AG04450 (cell line): ENCODE results near the gene NAA10. TPM values are rescaled to one million over a fixed set of nuclear protein-coding genes. Genes with fewer than 3 reads are reported as not detected.

ENCODE experiments used
- CTCF ChIA-PET: fragments of 300-600, 350-600 bp; formaldehyde crosslinking; extraction: SDS; loops from one replicate; lab custom pipeline; 2022; ENCODE audit warnings: antibody characterized with exemption, inconsistent platforms; lab: Charles Lee
- POLR2A ChIA-PET: fragments of 350-600 bp; formaldehyde crosslinking; extraction: SDS; loops from one replicate; lab custom pipeline; 2021; ENCODE audit warnings: antibody characterized with exemption, inconsistent platforms; lab: Yijun Ruan, JAX
- DNase-seq: peaks from one replicate; pipeline ENCODE4 v3.0.0-alpha.2; 2011; ENCODE audit warnings: low read depth, low spot score
- H3K27ac ChIP-seq: one replicate; pipeline ENCODE4 v1.5.1; 2012; ENCODE audit warnings: low read depth, low read length, control low read depth
- H3K27me3 ChIP-seq: one replicate; pipeline ENCODE4 v1.6.0; 2012; ENCODE audit warnings: low read length; ENCODE audit not compliant: control insufficient read depth, insufficient read depth
- H3K4me3 ChIP-seq: 2 replicates; pipeline ENCODE4 v1.5.1; 2011; ENCODE audit warnings: mild to moderate bottlenecking, low read depth, low read length, control low read depth
- H3K9me3 ChIP-seq: 2 replicates; pipeline ENCODE4 v1.5.1; 2012; ENCODE audit warnings: low read length; ENCODE audit not compliant: control insufficient read depth, insufficient read depth
- polyA plus RNA-seq: library from polyadenylated mRNA; depleted of rRNA; stranded (reverse); fragments of >200 nt; gene quantifications from 2 replicates; pipeline ENCODE4 v1.2.3, GENCODE V29; 2011
- TF ChIP-seq, protein P1 (sequence below): IDR thresholded peaks from 2 replicates; pipeline ENCODE4 v1.5.1; 2011; ENCODE audit warnings: low read depth, low read length, control low read depth, inconsistent platforms

Gene NAA10
- polyA plus RNA-seq, 1 experiment: 42.9 TPM

DNA sequence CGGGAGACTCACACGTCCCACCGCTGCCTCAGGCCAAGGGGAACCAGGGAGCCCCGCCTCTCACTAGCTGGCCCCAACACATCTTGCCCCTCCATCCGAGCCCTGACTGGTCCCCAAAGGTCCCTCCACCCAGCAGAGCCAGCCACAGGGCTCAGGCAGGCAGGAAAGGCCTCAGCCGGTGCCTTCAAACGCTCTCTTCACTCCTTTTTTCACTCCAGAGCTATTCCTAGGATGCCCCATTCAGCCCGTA lies 7.2 kb downstream of the NAA10 start:
- TF ChIP-seq, protein P1, sequence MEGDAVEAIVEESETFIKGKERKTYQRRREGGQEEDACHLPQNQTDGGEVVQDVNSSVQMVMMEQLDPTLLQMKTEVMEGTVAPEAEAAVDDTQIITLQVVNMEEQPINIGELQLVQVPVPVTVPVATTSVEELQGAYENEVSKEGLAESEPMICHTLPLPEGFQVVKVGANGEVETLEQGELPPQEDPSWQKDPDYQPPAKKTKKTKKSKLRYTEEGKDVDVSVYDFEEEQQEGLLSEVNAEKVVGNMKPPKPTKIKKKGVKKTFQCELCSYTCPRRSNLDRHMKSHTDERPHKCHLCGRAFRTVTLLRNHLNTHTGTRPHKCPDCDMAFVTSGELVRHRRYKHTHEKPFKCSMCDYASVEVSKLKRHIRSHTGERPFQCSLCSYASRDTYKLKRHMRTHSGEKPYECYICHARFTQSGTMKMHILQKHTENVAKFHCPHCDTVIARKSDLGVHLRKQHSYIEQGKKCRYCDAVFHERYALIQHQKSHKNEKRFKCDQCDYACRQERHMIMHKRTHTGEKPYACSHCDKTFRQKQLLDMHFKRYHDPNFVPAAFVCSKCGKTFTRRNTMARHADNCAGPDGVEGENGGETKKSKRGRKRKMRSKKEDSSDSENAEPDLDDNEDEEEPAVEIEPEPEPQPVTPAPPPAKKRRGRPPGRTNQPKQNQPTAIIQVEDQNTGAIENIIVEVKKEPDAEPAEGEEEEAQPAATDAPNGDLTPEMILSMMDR: no peak
- peak overlapping the region; percentile 62 for H3K4me3 ChIP-seq
- peaks cover 2% of the 10 kb centered on the region for H3K27me3 ChIP-seq
- peak overlapping the region; percentile 77 for H3K27ac ChIP-seq
- DNase-seq: no peak
- H3K9me3 ChIP-seq: no peaks in the 10 kb centered on the region
- ChIA-PET POLR2A (no interaction called here), CTCF (interaction anchor here (1.0 to 1.7 kb wide), 2 partner anchors 17 to 164 kb away, joined by 3 to 5 read pairs; partner anchors contain the start of genes PLXNB3 and RENBP)

DNA sequence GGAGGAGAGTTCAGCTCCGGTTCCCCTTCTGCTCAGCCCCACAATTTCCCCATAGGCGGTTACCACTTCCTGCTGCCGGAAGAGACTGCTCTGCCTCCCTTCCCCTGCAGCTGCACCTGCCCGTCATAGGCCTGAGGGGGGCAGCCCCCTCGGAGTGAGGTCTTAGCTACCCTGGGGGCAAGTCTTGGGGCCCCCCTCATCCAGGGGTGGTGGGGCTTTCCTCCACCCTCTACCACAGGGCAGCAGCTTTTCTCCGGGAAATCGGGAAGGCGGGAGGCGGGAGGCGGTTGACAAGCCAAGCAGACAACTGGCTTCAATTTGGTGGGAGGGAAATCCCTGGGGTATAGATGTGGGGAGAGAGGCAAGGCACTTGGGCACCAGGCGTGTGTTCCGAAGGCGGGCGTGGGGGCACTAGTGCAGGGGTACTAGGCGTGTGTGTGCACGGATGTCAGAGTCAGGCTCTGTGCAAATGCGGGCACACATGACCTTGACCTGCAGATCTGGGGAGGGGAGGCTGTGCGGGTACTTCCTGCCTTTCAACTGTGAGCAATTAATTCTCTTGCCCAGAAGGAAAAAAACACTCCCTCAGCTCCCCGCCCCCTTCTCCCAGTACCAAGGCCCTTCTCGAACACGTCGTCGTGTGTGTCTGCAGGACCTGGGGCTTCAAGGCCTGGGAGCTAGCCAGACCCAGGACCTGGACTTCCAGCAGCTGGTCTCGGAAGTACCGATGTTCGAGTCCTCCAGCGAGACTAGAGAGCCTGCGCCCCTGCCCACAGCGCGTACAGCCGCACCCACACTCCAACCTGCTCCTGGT lies 7.8 kb downstream of the NAA10 start:
- Histone ChIP-seq H3K27ac (peak overlapping the region; percentile 77), H3K27me3 (peaks cover 2% of the 10 kb centered on the region), H3K4me3 (peak overlapping the region; percentile 62), H3K9me3 (no peaks in the 10 kb centered on the region)
- POLR2A ChIA-PET: no interaction called here
- TF ChIP-seq, protein P1: no peak
- CTCF ChIA-PET: interaction anchor here (1.0 to 1.7 kb wide), 3 partner anchors 18 to 163 kb away, joined by 3 to 6 read pairs (median 5); partner anchors contain the start of genes PLXNB3 and RENBP
- DNase-seq: no peak

DNA sequence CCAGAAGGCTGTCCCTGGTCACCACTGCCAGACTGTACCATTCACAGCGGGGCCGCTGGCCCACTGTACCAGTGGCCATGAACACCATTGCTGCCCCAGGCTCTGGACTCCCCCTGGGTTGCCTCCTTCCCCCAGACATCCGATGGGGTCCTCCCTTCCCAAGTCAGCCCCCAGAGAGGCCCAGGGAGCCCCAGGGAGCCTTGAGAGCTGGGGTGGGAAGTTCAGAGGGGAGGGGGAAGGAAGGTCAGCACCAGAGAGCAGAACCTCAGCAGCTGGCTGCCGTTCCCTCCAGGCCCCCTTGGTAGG lies 8.3 kb downstream of the NAA10 start:
- Histone ChIP-seq H3K9me3 (no peaks in the 10 kb centered on the region), H3K27ac (no peak overlapping the region)
- POLR2A ChIA-PET: no interaction called here

DNA sequence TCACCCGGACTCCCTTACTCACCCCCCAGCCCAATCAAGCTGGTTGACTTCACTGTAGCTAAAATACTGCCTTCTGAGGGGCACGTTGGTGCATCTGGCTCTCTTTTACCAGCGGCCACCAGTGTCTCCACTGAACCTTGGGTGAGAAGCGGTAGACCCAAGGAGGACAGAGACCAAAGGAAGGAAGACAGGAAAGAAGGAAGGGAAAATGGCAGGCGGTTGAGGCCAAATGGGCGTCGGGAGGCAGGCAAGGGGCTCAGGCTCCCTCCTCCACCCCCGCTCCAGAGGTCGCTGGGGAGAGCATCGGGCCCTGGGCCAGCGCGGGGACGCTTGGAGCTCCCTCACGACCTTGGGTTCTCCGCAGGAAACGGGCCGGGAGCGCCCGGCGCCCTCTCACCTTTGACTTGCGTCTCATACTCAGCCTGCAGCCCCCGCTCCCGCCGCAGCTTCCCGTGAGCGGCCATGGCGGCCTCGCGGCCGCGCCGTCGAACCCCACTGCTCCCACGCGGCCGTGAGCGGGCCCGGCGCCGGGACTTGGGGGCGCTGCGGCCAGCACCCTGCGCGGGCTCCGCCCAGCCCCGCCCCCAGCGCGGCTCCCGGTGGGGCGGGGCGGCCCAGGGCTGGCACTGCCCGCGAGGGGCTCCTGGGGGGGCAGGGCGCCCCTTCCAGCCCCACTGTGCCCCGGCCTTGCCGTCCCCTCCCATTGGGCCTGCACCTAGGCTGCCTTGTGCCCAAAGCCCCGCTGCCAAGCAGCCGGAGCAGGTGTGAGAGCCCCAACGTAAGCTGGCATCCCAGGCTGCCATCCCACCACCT lies 8.9 kb downstream of the NAA10 start, which contains the start of gene ARHGAP4:
TSS of gene ARHGAP4 (minus strand) at position 526 of the 813 bp plus-strand sequence. CDS start at position 464, 62 bp downstream.
- CTCF ChIA-PET: interaction anchor here (1.0 kb wide), 2 partner anchors 21 to 132 kb away, joined by 3 to 6 read pairs; partner anchors contain the start of genes IDH3G and SSR4
- Histone ChIP-seq H3K9me3 (no peaks in the 10 kb centered on the region), H3K27ac (no peak within 1 kb of the TSS), H3K27me3 (peaks cover 2% of the 10 kb centered on the region), H3K4me3 (peak within 1 kb of the TSS; percentile 62)
- TF ChIP-seq, protein P1: no peak
- no peak for DNase-seq
- POLR2A ChIA-PET: no interaction called here

More for the DNA sequence above, 8.3 kb downstream of the NAA10 start:
- DNase-seq: no peak
- Histone ChIP-seq H3K27me3 (peaks cover 2% of the 10 kb centered on the region), H3K4me3 (no peak overlapping the region)
- TF ChIP-seq, protein P1: no peak
- CTCF ChIA-PET: interaction anchor here (1.0 kb wide), 1 partner anchor 20 kb away, joined by 6 read pairs; no protein-coding TSS in a partner anchor

DNA sequence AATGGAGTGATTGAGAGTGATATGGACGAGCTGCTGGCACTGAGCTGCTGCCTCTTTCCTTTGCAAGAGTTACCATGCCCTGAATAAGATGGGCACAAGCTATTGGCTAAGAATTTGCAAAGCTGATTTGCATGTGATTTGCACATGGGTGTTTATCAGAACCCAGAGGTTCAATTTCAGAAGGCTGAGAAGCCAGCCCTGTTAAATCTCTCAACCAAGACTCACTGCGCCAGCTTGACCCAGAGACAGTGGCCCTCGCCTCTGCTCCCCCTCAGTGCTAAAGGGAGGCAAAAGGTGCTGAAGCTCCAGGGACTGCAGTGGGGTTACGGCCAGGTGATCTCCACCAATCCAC lies 9.5 kb downstream of the NAA10 start:
- DNase-seq: no peak
- Histone ChIP-seq H3K27me3 (peaks cover 2% of the 10 kb centered on the region), H3K4me3 (no peak overlapping the region), H3K27ac (no peak overlapping the region), H3K9me3 (no peaks in the 10 kb centered on the region)
- CTCF ChIA-PET: interaction anchor here (1.0 to 1.4 kb wide), 2 partner anchors 21 to 132 kb away, joined by 3 to 14 read pairs; partner anchors contain the start of genes IDH3G and SSR4
- TF ChIP-seq, protein P1: no peak
- POLR2A ChIA-PET: no interaction called here
